Measurements from ENCODE around the gene UBE2U.

UBE2U gene

DNA sequence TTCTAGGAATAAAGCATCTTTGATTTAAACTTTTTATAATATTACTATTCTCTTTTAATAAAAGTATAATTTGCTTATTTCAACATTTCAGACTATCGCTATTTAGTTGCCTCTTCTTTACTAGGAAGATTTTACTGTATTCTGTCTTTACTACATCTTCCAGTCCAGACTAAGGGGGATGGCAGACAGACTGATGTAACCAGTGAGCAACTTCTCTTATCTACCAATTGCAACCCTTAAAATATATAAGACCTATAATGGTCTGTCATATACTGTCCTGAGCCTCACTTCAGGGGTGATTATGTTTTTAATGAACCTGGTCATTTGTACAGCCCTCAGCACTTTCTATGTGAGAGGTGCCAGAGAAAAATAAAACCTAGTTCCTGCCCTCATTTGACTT lies 87.0 kb downstream of the UBE2U start:
- in situ Hi-C loops (cut with MboI; ENCODE audit: low sequenced_read_pairs), result no loop called here

DNA sequence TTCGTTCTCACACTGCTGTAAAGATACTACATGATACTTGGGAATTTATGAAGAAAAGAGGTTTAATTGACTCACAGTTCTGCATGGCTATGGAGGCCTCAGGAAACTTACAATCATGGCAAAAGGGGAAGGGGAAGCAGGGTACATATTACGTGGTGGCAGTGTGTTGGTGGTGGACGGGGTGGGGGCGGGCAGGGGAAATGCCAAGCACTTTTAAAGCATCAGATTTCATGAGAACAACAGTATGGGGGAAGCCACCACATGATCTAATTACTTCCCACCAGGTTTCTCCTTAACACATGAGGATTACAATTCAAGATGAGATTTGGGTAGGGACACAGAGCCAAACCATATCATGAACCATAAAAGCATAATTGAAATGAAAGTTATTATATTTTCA lies 88.5 kb downstream of the UBE2U start:
- in situ Hi-C loops (cut with MboI; ENCODE audit: low sequenced_read_pairs), result no loop called here

DNA sequence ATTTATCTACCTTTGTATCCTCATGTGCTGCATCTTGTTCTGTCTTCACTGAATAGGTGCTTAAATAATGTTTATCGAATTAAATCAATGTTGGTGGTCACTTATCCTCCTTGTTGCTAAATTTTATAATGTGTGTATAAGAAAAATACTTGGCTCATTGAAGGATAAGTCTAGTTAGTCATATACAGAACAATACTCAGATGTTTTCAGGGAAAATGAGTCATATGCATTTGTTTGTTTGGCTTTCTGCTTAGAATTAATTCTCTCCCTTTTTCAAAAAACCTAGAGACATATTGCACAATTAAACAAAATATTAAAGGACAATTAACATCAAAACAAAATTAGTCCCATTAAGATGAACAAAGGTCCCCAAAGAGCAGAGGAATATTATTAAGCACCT lies 89.0 kb downstream of the UBE2U start:
- in situ Hi-C loops (cut with MboI; ENCODE audit: low sequenced_read_pairs), result no loop called here

DNA sequence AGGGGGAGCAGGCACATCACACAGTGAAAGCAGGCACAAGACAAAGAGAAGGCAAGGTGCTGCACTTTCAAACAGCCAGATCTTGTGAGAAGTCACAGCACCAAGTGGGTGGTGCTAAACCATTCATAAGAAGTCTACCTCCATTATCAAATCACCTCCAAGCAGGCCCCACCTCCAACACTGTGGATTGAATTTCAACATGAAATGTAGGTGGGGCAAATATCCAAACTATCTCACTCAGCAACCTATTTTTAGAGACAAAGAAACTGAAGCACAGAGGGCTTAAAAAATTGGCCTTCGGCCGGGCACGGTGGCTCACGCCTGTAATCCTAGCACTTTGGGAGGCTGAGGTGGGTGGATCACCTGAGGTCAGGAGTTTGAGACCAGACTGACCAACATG lies 90.4 kb downstream of the UBE2U start:
- in situ Hi-C loops (cut with MboI; ENCODE audit: low sequenced_read_pairs), result no loop called here

DNA sequence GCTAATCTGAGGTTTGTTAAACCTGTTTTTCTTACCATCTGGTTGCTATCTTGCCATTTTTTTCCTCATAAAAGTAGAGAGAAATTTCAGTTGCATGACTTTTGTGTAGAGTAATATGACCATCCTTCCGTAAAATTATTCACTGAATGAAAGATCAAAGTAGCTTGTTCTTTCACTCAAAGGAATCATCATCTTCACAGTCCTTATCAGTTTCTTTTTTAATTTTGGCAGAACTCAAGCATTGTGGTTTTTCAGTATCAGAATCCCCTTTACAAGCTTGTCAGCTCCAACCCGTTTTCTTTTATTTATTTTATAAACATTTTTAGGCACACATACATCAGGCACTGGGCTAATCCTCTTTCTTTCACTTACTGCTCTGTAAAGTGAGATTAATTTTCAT lies 91.7 kb downstream of the UBE2U start:
- in situ Hi-C loops (cut with MboI; ENCODE audit: low sequenced_read_pairs), result no loop called here

DNA sequence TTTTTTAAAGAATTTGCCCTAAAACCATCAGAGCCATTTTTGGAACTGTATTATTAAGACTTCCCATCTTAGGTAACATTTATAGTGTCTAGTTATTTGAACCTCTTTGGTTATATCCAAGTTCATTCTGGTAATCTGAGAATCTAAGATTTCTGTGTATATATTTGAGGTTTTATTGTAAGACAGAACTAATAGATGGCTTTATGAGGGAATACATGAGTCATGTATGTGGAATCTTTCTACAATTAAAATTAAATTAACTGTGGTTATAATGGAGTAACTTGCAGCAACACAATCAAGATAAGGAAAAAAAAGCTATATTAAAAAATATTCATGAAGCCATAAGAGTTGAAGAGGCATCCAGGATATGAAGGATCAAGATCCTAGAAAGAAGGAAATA lies 92.1 kb downstream of the UBE2U start:
- in situ Hi-C loops (cut with MboI; ENCODE audit: low sequenced_read_pairs), result no loop called here

DNA sequence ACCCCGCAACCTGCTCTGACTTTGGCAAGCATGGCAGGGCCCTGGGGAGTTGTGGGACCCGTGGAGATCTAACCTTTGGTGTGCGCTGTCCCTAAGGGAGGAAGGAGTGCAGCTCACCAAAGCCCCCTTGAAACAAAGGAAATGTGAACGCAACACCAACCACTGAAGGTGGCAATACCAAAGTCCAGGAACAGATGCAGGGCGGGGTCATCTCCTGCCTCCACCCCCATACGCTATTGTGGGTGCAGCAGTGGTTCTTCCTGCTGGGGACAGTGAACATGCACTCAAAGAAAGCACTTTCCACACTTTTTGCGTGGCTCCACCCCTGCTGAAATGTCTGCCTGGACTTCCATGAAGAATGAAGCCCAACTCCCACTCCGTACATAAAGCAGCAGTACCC lies 93.0 kb downstream of the UBE2U start:
- in situ Hi-C loops (cut with MboI; ENCODE audit: low sequenced_read_pairs), result no loop called here

DNA sequence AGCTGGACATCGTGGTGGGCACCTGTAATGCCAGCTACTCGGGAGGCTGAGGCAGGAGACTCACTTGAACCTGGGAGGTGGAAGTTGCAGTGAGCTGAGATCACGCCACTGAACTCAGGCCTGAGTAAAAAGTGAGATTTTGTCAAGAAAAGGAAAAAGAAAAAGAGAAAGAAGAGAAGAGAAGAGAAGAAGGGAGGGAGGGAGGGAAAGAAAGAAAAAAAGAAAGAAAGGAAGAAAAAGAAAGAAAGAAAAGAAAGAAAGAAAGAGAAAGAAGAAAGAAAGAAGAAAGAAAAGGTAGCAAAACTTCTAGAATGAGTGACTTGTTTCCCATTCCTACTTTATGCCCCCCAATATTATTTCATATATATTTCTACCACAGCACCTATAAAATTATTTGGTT lies 98.8 kb downstream of the UBE2U start:
- in situ Hi-C loops (cut with MboI; ENCODE audit: low sequenced_read_pairs), result no loop called here

DNA sequence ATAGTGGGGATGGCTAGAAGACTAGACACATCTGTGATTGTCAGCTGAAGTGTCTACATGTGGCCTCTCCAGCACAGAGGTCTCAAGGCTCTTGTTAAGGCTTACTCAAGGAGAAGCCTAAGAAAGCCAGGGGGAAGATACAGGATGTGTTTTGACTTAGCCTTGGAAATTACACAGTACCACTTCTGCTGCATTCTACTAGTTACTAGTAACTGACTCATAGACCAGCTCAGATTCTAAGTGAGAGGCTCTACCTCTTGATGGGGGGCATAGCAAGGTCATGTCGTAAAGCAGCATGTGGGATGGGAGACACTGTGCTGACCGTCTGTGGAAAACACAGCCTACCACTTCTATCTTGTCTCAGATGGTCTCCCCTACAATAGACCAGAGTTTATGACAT lies 99.5 kb downstream of the UBE2U start:
- in situ Hi-C loops (cut with MboI; ENCODE audit: low sequenced_read_pairs), result no loop called here

DNA sequence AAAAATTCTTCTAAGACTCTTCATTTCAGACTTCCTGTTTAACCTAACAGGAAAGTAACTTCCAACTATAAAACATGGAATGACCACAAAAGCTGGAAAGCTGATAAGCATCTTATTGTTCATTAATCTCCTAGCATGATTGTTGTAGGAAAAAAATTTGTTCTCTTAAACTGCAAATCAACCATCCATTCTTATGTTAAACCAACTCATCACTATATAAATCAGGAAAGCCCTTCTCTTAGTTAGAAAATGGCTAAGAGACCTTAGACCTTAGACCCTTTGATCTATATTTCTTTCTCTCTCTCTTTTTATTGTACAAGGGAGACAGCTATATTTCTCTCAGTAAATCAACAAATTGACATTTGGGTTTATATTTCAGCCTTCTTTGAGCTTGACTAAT lies 101.4 kb downstream of the UBE2U start:
- in situ Hi-C loops (cut with MboI; ENCODE audit: low sequenced_read_pairs), result no loop called here

DNA sequence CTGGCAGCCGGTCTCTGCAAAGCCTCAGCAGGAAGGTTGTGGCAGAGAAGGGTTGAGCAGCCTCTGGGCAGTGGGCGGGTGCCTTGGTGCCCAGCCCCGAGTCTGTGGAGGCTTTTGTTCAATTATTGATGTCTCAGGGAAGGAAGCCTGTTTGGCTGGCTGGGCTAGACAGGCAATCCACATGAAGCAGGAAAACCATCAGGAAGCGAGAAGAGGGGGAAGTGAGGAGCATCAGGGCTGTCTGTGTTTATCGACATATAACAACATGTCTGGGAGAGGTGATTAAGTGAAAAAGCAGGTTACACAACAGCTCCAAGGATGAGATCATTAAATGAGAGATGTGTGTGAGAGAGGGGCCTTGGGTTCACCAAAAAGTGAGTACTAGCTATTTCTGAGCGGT lies 105.4 kb downstream of the UBE2U start:
- in situ Hi-C loops (cut with MboI; ENCODE audit: low sequenced_read_pairs), result no loop called here

DNA sequence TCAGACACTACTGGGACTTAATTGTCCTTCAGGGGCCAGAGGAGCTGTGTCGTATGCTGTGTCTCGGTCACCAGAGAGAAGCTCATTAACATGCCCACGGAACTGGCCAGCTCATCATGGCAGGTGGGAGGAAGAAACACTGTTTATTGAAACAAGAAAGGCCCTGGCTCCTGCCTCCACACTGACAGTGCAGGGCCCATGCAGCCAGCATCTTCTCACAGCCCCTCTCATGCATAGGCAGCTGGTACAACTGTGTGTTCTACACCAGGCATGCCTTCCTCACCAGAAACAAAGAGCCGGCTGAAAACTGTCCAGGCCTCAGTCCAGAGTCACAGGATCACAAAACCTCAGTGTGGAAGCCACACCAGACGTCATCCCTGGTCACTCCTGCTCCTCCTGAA lies 106.0 kb downstream of the UBE2U start:
- in situ Hi-C loops (cut with MboI; ENCODE audit: low sequenced_read_pairs), result no loop called here

DNA sequence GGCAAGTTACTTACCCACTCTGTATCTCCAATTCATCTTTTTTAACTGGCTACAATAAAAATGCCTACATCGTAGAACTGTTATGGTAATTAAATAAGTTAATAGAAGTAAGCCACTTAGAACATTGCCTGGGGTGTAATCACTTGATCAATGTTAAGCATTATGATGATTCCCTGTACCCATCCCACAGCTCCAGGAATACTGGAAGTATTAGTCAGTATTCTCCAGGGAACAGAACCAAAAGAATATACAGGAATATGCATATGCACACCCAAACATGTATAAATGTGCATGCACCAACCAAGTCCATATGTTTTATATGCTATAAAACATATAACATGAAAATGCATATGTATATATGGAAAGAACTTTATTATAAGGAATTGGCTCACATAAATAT lies 107.3 kb downstream of the UBE2U start:
- in situ Hi-C loops (cut with MboI; ENCODE audit: low sequenced_read_pairs), result no loop called here

DNA sequence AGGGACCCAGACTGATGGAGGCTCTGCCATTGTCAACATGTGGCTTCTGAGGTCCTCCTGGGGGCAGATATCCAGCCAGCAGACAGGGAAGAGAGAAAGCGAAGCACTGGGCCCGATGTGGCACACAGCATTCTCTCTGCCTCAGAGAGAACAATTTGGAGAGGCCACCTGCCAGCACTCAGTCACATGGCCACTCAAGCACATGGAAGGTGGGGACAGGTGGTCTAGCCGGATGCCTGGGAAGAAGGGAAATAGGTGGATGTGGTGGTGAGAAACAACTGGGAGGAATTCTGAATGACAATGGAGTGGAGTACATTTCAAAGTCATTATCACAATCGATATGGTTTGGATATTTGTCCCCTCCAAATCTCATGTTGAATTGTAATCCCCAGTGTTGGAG lies 109.0 kb downstream of the UBE2U start:
- in situ Hi-C loops (cut with MboI; ENCODE audit: low sequenced_read_pairs), result no loop called here

DNA sequence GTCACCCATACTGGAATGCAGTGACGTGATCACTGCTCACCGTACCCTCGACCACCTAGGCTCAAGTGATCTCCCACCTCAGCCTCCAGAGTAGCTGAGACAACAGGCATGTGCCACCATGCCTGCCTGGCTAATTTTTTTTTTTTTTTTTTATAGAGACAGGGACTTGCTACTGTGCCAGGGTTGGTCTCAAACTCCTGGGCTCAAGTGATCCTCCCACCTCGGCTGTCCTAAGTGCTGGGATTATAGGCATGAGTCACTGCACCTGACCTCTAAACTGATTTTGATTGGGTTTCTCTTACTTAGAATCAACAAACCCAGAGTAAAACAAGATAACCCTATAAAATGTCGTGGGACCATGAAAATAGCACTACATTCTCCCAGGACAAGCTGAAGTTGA lies 112.0 kb downstream of the UBE2U start:
- in situ Hi-C loops (cut with MboI; ENCODE audit: low sequenced_read_pairs), result no loop called here
